Right hindlimb (tissue), 1 donor: Measurements from ENCODE around the gene B3GNT2.
"Not testable (repeated sequence)": the region's sequence is repeated elsewhere in the genome, so short reads cannot be mapped to it uniquely, and the experiment has no call there.

Experiments used
- DNase-seq: peaks from one replicate; pipeline ENCODE4 v3.0.0-alpha.2; 2018

B3GNT2 gene

GRCh38 chr2:62248226-62248625, 52.3 kb downstream of the B3GNT2 start:
- DNase-seq = no peak

- no peak for DNase-seq
These were observed 54.3 kb downstream of the B3GNT2 start for GRCh38 chr2:62250239-62250638.

GRCh38 chr2:62254424-62255266, 58.7 kb downstream of the B3GNT2 start:
- DNase-seq = no peak

- no peak for DNase-seq
These were observed 61.6 kb downstream of the B3GNT2 start for GRCh38 chr2:62257466-62257865.

- no peak for DNase-seq
These were observed 67.3 kb downstream of the B3GNT2 start for GRCh38 chr2:62263076-62263715.

- no peak for DNase-seq
These were observed 68.3 kb downstream of the B3GNT2 start for GRCh38 chr2:62264186-62264585.

- DNase-seq = no peak
These were observed 69.2 kb downstream of the B3GNT2 start for GRCh38 chr2:62265106-62265505.

GRCh38 chr2:62266433-62267038, 70.6 kb downstream of the B3GNT2 start:
- no peak for DNase-seq

- no peak for DNase-seq
These were observed 71.8 kb downstream of the B3GNT2 start for GRCh38 chr2:62267696-62268095.

GRCh38 chr2:62268681-62269188, 72.8 kb downstream of the B3GNT2 start:
- not testable (repeated sequence) for DNase-seq

GRCh38 chr2:62270728-62271127, 74.8 kb downstream of the B3GNT2 start:
- peak; percentile 47 for DNase-seq
